ENCODE measurements around the gene CLASP2.

GRCh38 chr3:33722191-33722590 lies 4.1 kb upstream of the CLASP2 start:
- TF ChIP-seq CTCF (IDR thresholded peaks at IDR 0.05; ENCODE audit: low read length) (no peak), EZH2 (optimal IDR thresholded peaks at IDR 0.05; ENCODE audit: low read depth, low read length) (no peak)

Data from MM.1S (cell line).